ENCODE measurements around the gene TNFAIP8.

DNA sequence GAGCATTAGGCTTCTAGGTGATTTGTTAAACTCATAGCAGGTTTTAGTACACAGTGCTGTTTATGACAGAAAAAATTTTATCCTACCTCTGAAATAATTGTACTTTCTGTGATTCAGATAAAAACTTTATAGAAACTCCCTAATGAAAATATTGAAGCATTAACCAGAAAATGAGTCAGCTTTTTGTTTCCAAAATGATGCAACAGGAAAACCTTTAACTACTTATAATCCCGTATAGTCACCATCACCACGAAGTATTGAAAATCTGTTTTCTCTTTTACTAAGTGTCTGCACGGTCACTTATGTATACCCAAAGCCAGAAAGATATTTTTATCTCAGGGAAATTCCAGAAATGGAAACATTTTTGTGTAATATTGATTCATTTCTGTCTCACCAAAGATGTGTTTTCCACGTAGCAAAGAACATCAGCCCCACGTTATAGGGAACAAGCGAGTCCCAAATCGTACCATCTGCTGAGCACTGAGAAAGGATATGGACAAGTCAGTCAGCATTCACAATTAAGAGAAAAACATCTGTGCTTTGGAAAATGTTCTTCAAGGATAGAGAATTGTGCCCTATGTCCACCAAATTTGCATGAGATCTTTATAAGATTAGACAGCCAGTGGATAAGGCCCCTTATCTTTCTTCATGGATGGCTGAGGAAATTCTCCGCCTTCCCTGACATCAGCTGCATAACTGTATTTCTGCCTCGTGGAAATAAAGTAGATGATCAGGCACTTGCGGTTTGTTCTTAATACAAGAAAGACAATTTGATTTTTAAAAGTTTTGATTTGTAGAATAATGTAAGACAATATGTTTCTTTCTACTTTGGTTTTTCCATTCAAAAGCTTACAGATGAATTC lies 41.9 kb downstream of the TNFAIP8 start:
- TF ChIP-seq POLR2AphosphoS5 (IDR thresholded peaks at IDR 0.05) (no peak), EP300 (IDR thresholded peaks at IDR 0.05; ENCODE audit: low read depth) (no peak)
- TF ChIP-seq, protein P1, sequence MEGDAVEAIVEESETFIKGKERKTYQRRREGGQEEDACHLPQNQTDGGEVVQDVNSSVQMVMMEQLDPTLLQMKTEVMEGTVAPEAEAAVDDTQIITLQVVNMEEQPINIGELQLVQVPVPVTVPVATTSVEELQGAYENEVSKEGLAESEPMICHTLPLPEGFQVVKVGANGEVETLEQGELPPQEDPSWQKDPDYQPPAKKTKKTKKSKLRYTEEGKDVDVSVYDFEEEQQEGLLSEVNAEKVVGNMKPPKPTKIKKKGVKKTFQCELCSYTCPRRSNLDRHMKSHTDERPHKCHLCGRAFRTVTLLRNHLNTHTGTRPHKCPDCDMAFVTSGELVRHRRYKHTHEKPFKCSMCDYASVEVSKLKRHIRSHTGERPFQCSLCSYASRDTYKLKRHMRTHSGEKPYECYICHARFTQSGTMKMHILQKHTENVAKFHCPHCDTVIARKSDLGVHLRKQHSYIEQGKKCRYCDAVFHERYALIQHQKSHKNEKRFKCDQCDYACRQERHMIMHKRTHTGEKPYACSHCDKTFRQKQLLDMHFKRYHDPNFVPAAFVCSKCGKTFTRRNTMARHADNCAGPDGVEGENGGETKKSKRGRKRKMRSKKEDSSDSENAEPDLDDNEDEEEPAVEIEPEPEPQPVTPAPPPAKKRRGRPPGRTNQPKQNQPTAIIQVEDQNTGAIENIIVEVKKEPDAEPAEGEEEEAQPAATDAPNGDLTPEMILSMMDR (IDR thresholded peaks at IDR 0.05) = no peak

Measured in transverse colon (tissue), 4 donors.